ENCODE data around the gene ONECUT3.

Gene ONECUT3

DNA sequence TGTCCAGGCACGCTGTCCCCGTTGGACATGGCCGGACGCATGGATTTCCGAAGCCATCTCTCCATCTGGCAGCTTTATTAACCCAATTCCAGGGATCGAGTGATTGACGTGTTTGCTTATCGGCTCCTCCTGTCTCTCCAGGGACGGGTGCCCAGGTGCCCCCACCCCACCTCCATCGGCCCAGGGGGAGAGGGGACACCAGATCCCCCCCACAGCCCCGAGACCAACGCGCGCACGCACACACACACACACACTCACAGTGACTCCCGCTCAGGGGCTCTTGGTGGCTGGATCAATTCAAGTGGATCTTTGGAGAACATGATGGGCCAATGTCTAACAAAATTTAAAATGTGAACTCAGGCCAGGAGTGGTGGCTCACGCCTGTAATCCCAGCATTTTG, 23.1 kb upstream of the ONECUT3 start:
- TF ChIP-seq, protein P1, sequence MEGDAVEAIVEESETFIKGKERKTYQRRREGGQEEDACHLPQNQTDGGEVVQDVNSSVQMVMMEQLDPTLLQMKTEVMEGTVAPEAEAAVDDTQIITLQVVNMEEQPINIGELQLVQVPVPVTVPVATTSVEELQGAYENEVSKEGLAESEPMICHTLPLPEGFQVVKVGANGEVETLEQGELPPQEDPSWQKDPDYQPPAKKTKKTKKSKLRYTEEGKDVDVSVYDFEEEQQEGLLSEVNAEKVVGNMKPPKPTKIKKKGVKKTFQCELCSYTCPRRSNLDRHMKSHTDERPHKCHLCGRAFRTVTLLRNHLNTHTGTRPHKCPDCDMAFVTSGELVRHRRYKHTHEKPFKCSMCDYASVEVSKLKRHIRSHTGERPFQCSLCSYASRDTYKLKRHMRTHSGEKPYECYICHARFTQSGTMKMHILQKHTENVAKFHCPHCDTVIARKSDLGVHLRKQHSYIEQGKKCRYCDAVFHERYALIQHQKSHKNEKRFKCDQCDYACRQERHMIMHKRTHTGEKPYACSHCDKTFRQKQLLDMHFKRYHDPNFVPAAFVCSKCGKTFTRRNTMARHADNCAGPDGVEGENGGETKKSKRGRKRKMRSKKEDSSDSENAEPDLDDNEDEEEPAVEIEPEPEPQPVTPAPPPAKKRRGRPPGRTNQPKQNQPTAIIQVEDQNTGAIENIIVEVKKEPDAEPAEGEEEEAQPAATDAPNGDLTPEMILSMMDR (IDR thresholded peaks at IDR 0.05) = no peak

DNA sequence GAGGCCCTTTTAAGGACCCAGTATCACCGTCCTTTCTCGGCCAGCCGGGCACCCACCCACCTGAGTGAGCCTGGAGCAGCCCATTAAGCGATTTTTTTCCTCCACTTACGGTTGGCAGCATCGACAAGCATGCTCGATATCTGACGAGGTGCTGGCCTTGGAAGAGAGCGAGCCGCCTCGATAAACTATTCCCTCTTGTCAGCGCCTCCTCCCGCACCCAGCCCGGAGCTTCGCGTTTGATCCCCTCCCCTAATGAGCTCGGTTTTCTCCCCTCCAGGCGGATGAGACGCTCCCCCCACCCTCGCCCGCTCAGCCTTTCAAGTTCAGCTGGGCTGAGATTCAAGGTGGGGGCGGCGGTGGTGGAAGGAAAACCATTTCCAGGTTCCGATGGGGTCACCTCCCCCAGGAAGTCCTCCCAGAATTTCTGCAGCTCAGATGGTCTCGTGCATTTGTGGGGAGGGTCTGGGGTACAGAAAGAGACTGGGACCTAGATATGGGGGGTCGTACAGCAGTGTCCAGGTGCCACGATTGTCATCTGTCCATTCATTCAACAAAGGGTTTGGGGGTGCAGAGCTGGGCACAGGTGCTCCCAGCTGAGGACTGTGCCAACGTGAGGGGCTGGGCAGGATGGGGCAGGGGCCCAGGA, 18.9 kb upstream of the ONECUT3 start:
- TF ChIP-seq, protein P1 (IDR thresholded peaks at IDR 0.05) = no peak

GRCh38 chr19:1736280-1736679, 17.0 kb upstream of the ONECUT3 start:
- TF ChIP-seq, protein P1 (IDR thresholded peaks at IDR 0.05) = no peak

DNA sequence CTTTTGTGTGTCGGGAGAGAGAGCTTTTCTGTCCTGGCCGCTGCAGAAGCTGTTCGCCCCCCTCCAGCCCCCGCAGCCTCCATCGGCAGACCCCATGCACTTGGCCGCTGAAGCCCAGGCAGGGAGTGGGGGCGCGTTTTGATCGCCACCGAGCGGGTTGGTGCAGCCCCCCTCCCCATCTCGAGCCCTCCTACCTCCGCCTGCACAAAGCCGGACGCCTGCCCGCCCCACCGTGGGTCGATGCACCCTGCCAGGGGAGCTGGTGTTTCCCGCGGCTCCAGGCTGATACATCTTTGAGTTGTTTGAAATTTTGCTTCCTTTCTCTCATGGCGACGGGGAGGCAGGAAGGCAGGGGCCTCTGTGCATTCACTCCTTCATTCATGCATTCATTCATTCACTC, 16.4 kb upstream of the ONECUT3 start:
- TF ChIP-seq, protein P1 (IDR thresholded peaks at IDR 0.05) = no peak

- TF ChIP-seq, protein P1 (IDR thresholded peaks at IDR 0.05) = no peak
Observed at GRCh38 chr19:1739960-1740629, 13.2 kb upstream of the ONECUT3 start.

DNA sequence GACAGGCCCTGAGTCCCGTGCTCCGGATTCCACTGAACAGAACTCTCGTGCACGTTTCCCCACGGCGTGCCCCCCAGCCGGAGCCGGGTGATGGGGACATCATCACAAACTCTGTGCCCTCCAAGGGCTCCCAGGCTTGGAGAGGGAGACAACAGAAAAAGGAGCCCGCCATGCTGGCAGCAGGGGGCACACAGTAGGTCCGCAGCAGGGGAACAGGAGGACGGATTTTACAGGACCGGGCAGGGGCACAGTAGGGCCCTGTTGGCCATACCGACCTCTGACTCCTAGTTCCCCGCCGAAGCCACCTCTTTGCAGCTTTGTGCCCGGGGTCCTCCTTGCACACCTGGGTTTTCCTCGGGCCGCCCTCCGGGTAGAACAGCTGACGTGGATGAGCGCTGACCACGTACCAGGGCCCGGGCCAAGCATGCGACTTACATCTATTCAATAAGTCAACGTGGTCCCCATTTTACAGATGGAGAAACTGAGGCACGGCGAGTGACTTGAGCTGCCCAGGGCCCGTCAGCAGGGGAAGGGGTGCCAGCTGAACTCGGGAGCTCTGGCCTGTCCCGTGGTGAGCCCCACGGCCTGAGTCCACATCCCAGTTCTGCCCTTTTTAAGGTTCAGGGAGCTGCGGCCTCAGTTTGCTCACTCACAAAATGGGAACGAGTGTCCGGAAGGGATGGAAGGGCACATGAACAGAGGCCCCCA, 10.2 kb upstream of the ONECUT3 start:
- TF ChIP-seq, protein P1 (IDR thresholded peaks at IDR 0.05) = no peak

DNA sequence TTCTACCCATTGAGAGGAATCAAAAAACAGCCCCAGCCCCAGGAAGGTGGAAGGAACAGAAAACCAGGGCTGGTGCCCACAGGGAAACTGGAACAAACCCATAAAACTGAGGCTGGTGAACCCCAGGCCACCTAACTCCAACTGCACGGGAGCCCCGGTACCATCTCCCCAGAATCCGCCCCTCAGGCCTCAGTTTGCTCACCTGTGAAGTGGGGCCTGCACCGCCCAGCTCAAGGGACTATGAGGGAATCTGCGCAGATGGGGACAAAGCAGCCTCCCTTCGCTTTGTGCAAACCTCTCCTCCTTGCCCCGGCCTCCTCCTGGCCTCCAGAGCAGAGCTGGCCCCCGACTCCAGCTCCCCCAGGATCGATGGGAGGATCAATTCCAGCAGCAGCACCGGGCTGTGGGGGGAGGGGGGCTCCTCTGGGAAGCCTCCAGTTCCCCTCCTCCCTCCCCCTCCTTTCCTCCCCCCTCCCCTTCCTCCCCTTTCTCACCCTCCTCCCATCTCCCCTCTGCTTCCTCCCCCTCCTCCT, 9.1 kb upstream of the ONECUT3 start:
- TF ChIP-seq, protein P1 (IDR thresholded peaks at IDR 0.05) = no peak
